Astrocyte of the cerebellum (primary cell): ENCODE data around the gene TMEM218.
"Not testable (repeated sequence)": the region's sequence is repeated elsewhere in the genome, so short reads cannot be mapped to it uniquely, and the experiment has no call there.

Source experiments
- DNase-seq: peaks from one replicate; pipeline ENCODE4 v3.0.0-alpha.2; 2011; ENCODE audit warnings: low read depth
- H3K4me3 ChIP-seq: 2 replicates; pipeline ENCODE4 v1.5.1; 2011; ENCODE audit warnings: mild to moderate bottlenecking, low read depth, low read length, moderate library complexity
- CTCF ChIP-seq: IDR thresholded peaks from 2 replicates; pipeline ENCODE4 v1.5.1; 2012; ENCODE audit warnings: low read length, low read depth, moderate library complexity, mild to moderate bottlenecking; ENCODE audit errors: missing control alignments
- in situ Hi-C: cut with HindIII; loops from 2 replicates; pipeline ENCODE4 v1.10.0; 2017; ENCODE audit warnings: low sequenced_read_pairs

The TMEM218 gene

GRCh38 chr11:125062931-125063428, 48.4 kb downstream of the TMEM218 start, which contains the start of gene SLC37A2:
Gene SLC37A2 (plus strand): TSS chr11:125063305. CDS start chr11:125063368, 63 bp downstream.
- no peak for TF ChIP-seq CTCF
- peak; percentile 5 for DNase-seq
- peak within 1 kb of the TSS; percentile 57 for H3K4me3 ChIP-seq
- in situ Hi-C loops: no loop called here

DNA sequence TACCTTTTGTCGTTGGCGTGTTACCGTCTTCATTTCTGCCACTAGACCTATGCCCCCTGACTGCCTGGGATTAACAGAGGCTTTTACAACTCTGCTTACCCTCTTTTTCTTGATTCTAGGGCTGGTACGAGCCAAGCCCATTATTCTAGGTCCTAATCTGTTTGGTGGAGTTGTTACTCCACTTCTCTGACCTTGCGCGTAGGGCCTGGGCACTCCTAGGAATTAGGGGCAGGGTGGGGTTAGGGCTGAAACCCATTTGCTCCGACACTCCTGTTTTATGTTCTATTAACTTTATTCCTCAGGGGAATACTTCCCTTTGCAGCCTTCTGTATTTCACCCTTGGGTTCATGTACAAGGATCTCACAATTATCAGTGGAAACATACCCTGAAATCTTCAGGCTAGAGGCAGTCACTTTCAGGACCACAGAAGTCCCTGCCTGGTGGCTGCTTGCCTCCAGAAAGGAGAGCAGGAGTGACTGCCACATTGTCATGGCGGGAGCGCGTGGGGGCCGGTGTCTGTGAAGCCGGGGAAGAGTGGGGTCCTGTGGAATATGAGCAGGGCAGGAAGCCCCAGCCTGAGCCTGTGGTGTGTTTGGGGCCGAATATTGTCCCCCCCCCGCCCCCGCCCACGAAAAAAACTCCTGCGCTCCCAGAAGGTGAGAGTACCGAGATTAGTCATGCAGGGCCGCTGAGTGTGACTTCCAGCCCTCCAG, 49.1 kb downstream of the TMEM218 start:
- DNase-seq: no peak
- in situ Hi-C loops: no loop called here
- peak overlapping the region; percentile 57 for H3K4me3 ChIP-seq
- TF ChIP-seq CTCF: no peak

DNA sequence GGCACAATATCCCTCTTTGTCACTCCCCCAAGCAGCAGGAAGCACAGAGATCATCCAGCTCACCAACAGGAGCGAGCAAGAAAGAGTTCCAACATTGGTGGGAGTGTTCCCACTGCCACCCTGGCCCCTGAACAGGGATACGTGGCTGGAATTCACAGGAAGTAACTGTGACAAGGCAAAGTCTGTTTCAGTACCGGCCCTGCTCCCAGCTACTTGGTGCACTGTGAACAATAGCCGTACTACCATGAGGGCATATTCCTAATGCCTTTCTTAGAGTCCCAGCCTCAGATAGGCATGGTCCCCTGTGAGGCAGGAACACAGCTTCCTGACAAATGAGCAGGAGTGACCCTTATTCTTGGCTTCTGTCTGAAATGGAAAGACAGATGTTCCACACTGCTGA, 50.1 kb downstream of the TMEM218 start:
- H3K4me3 ChIP-seq: no peak overlapping the region
- in situ Hi-C loops: no loop called here
- DNase-seq: no peak
- TF ChIP-seq CTCF: no peak

DNA sequence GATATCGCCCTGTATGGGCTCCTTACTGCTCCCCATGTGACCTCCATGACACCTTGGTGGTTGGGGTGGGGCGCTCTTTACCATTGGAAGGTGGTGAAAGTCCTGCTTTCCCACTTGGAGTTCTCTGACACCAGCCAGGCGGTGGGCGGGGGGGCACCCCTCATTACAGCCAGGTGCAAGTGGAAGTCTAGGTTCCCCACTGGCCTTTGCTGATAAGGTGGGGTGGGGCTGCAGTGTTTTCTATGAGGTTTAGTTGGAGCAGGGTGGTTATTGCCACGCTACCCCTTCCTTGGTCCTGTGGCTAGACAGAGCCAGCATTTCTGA, 53.8 kb downstream of the TMEM218 start:
- in situ Hi-C loops: no loop called here
- H3K4me3 ChIP-seq: no peak overlapping the region
- no peak for DNase-seq
- no peak for TF ChIP-seq CTCF

DNA sequence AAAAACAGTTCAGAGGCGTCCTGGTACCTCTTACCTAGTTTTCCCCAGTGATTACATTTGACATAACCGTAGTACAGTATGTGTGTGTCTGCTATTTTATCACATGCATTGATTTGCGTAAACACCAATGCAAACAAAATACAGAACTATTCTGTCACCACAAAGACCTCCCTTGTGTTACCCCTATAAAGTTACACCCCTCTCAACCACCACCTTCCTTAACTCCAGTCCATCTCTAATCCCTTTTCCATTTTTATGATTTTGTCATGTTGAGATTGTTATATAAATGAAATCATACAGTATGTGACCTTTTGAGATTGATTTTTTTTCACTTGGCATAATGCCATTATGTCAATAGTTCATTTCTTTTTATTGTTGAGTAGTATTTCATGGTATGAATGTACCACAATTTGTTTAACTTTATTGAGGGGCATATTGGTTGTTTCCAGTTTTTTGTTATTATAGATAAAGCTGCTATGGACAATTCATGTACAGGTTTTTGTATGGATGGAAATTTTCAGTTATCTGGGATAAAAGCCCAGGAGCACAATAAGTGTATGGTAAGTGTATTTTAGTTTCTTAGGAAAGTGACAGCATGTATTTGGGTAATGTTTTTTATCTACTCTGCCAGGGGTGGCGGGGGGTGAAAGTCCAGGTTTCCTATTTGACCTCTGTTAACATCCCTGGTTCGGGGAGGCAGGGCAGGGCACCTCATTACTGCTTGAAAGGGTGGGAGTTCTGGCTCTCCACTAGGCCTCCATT, 54.3 kb downstream of the TMEM218 start:
- H3K4me3 ChIP-seq: no peak overlapping the region
- TF ChIP-seq CTCF: no peak
- in situ Hi-C loops: no loop called here
- no peak for DNase-seq

GRCh38 chr11:125056111-125056510, 55.3 kb downstream of the TMEM218 start:
- H3K4me3 ChIP-seq, DNase-seq, in situ Hi-C loops: not testable (repeated sequence)
